ENCODE data around the gene VKORC1L1.

DNA sequence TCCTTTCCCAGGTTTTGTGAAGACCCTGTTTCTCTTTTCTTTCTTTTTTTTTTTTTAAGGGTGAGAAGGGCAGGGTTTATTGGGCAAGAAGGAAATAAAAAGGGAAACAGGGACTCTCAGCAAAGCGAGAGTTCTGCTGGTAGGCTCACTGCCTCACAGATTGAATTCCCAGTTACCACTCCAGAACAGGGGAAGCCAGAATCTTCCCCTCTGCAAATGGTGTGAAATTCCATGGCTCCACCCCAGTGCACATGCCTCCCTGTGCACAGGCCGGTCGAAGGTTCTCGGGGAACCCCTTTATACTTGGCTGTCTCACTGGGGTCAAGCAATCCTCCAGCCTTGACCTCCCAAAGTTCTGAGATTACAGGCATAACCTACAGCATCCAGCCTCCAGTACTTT, 119.7 kb downstream of the VKORC1L1 start:
- TF ChIP-seq EZH2 (IDR thresholded peaks at IDR 0.05) (no peak), CTCF (IDR thresholded peaks at IDR 0.05 in 2 of 3, conservative IDR thresholded peaks at IDR 0.05 in 1 of 3; ENCODE audit: borderline replicate concordance in 1 of 3, insufficient read depth in 1 of 3, low read depth in 2 of 3, low read length in 2 of 3) (no peak), POLR2A (IDR thresholded peaks at IDR 0.05; ENCODE audit: borderline replicate concordance, extremely low read depth, insufficient read depth, insufficient read length) (no peak), RAD21 (IDR thresholded peaks at IDR 0.05; ENCODE audit: low read depth) (no peak)

Data from HCT116 (cell line).